Sigmoid colon (tissue), 7 donors: ENCODE measurements around the gene KRTDAP. TPM values are rescaled to one million over a fixed set of nuclear protein-coding genes. Genes with fewer than 3 reads are reported as not detected.
"Not testable (repeated sequence)": the region's sequence is repeated elsewhere in the genome, so short reads cannot be mapped to it uniquely, and the experiment has no call there.

Experiments used
- DNase-seq: peaks from one replicate; pipeline ENCODE4 v3.0.0-alpha.2; 2019
- H3K27ac ChIP-seq, 4 donors: fragments of 200-600 bp; sonication (generic); one replicate each; pipeline ENCODE4 v1.5.1; 2016 to 2019; ENCODE audit warnings: mild to moderate bottlenecking in 1 of 4
- H3K27me3 ChIP-seq, 3 donors: fragments of 200-600 bp; sonication (generic); one replicate each; pipeline ENCODE4 v1.5.1; 2019; ENCODE audit warnings: mild to moderate bottlenecking in 1 of 3
- H3K36me3 ChIP-seq, 4 donors: fragments of 200-600 bp; sonication (generic); one replicate each; pipeline ENCODE4 v1.5.1; 2016 to 2019
- H3K4me1 ChIP-seq, 4 donors: fragments of 200-600 bp; sonication (generic); one replicate each; pipeline ENCODE4 v1.5.1; 2017 to 2019
- H3K4me3 ChIP-seq, 4 donors: fragments of 200-600 bp; sonication (generic); one replicate each; pipeline ENCODE4 v1.5.1; 2017 to 2019; ENCODE audit warnings: mild to moderate bottlenecking in 2 of 4, moderate library complexity in 1 of 4
- H3K9me3 ChIP-seq, 4 donors: fragments of 200-600 bp in 3 of 4; sonication (generic) in 3 of 4; one replicate each; pipeline versions ENCODE4 v1.5.1 to v1.6.1; 2013 to 2019
- EP300 ChIP-seq, 4 donors: sonication (generic); formaldehyde crosslinking; IDR thresholded peaks; one replicate each; pipeline ENCODE4 v1.6.1; 2017; ENCODE audit warnings: antibody characterized with exemption in 4 of 4
- POLR2A ChIP-seq, 2 donors: fragments of 450-650 bp; IDR thresholded peaks; one replicate each; pipeline ENCODE4 v1.6.1; 2016; ENCODE audit warnings: antibody characterized with exemption in 2 of 2, mild to moderate bottlenecking in 2 of 2, moderate library complexity in 2 of 2
- POLR2AphosphoS5 ChIP-seq, 4 donors: sonication (generic); formaldehyde crosslinking; IDR thresholded peaks; one replicate each; pipeline ENCODE4 v1.6.1; 2017; ENCODE audit warnings: antibody characterized with exemption in 4 of 4
- whole genome bisulfite sequencing, 2 donors: extraction: QIAGEN DNeasy Blood & Tissue Kit; methylation state at CpG; one replicate each; pipeline ENCODE4 v1.1.7; 2013; 5-methylcytosine and 5-hydroxymethylcytosine counted together
- intact Hi-C: fragments of 100-400 bp; cut with DNase I; formaldehyde crosslinking; loops from one replicate; pipeline ENCODE4 v1.15.1; 2023
- polyA plus RNA-seq, 3 donors: library from polyadenylated mRNA; stranded (reverse); fragments of 200-250 nt; gene quantifications; one replicate each; pipeline ENCODE4 v1.2.3, GENCODE V29; 2013
- total RNA-seq, 4 donors: library from RNA; depleted of rRNA; stranded (reverse); fragments of >200 nt; gene quantifications; one replicate each; pipeline ENCODE4 v1.1.0, GENCODE V29; 2016
- TF ChIP-seq, protein P1 (sequence below), 4 experiments: fragments of 450-650 bp in 3 of 4; fragments of 200-600 bp in 1 of 4; IDR thresholded peaks; one replicate each; pipeline ENCODE4 v1.5.1; 2016 to 2019; ENCODE audit warnings: antibody characterized with exemption in 4 of 4, mild to moderate bottlenecking in 3 of 4, moderate library complexity in 2 of 4
- donor health status: healthy with polysubstance abuse.
- donor health status: Bipolar disorder and iron deficiency.
- donor health status: healthy.

The KRTDAP gene
- total and polyA plus RNA-seq, 7 donors, result not detected

GRCh38 chr19:35474104-35474503 is 16.2 kb downstream of the KRTDAP start:
- Histone ChIP-seq H3K27me3 (no peaks in the 10 kb centered on the region), H3K27ac (no peak overlapping the region), H3K9me3 (no peaks in the 10 kb centered on the region), H3K4me1 (no peaks in the 10 kb centered on the region), H3K36me3 (no peaks in the 10 kb centered on the region), H3K4me3 (no peak overlapping the region)
- intact Hi-C loops, result no loop called here
- no peak for TF ChIP-seq EP300 (IDR thresholded peaks at IDR 0.05)
- TF ChIP-seq, protein P1, sequence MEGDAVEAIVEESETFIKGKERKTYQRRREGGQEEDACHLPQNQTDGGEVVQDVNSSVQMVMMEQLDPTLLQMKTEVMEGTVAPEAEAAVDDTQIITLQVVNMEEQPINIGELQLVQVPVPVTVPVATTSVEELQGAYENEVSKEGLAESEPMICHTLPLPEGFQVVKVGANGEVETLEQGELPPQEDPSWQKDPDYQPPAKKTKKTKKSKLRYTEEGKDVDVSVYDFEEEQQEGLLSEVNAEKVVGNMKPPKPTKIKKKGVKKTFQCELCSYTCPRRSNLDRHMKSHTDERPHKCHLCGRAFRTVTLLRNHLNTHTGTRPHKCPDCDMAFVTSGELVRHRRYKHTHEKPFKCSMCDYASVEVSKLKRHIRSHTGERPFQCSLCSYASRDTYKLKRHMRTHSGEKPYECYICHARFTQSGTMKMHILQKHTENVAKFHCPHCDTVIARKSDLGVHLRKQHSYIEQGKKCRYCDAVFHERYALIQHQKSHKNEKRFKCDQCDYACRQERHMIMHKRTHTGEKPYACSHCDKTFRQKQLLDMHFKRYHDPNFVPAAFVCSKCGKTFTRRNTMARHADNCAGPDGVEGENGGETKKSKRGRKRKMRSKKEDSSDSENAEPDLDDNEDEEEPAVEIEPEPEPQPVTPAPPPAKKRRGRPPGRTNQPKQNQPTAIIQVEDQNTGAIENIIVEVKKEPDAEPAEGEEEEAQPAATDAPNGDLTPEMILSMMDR (IDR thresholded peaks at IDR 0.05), result no peak
- no peak for TF ChIP-seq POLR2A (IDR thresholded peaks at IDR 0.05)
- no peak for TF ChIP-seq POLR2AphosphoS5 (IDR thresholded peaks at IDR 0.05)
- 96 to 98% methylated on average over 14 of the region's 14 CpGs for WGBS, 2 donors
- no peak for DNase-seq

DNA sequence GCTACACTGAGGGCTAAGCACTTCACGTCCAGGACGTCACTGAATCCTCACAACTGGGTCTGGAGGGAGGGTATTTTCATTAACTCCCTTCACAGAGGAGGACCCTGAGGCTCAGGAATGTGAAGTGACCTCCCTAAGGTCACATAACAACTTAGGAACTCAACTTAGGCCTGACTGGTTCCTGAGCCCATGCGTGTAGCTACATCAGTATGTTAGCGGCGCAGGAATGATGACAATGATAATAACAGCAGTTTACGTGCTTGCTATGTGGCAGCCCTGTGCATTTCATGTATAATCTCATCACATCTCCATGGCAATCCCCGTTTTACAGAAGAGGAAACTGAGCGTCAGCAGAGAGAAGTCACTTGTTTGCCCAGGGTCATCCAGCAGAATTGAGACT is 18.3 kb downstream of the KRTDAP start:
- DNase-seq, result no peak
- no peaks in the 10 kb centered on the region for H3K36me3 ChIP-seq
- intact Hi-C loops, result no loop called here
- 86 to 88% methylated on average over 8 of the region's 8 CpGs for WGBS, 2 donors
- H3K9me3 ChIP-seq, result no peaks in the 10 kb centered on the region
- H3K27me3 ChIP-seq, result peaks cover 0 to 3% (median 0%) of the 10 kb centered on the region in 3 donors
- no peak overlapping the region for H3K27ac ChIP-seq
- H3K4me3 ChIP-seq, result no peak overlapping the region
- H3K4me1 ChIP-seq, result no peaks in the 10 kb centered on the region
- no peak for TF ChIP-seq POLR2AphosphoS5 (IDR thresholded peaks at IDR 0.05)
- no peak for TF ChIP-seq EP300 (IDR thresholded peaks at IDR 0.05)
- TF ChIP-seq POLR2A (IDR thresholded peaks at IDR 0.05), result no peak
- TF ChIP-seq, protein P1 (IDR thresholded peaks at IDR 0.05), result no peak

GRCh38 chr19:35471075-35471474 is 19.2 kb downstream of the KRTDAP start:
- WGBS, 2 donors, result 88 to 94% methylated on average over 4 of the region's 4 CpGs
- DNase-seq, H3K27me3 ChIP-seq, H3K27ac ChIP-seq, H3K36me3 ChIP-seq, intact Hi-C loops, H3K9me3 ChIP-seq, H3K4me3 ChIP-seq, H3K4me1 ChIP-seq: not testable (repeated sequence)

DNA sequence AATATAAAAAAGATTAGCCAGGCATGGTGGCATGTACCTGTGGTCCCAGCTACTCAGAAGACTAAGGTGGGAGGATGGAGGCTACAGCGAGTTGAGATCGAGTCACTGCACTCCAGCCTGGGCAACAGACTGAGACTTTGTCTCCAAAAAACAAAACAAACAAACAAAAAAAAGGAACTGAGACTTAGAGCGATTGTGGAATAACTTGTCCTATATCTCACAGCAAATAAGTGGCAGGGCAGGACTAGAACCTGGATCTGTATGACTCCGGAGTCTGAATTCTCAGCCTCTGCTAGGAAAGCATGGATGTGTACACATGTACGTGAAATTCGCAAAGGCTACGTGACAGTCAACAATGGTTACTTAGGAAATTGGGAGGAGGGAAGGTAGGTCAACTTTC is 20.1 kb downstream of the KRTDAP start:
- Histone ChIP-seq H3K4me1 (no peaks in the 10 kb centered on the region), H3K36me3 (no peaks in the 10 kb centered on the region), H3K9me3 (no peaks in the 10 kb centered on the region), H3K27ac (no peak overlapping the region), H3K4me3 (no peak overlapping the region), H3K27me3 (peaks cover 0 to 3% (median 0%) of the 10 kb centered on the region in 3 donors)
- DNase-seq, result no peak
- TF ChIP-seq POLR2AphosphoS5 (IDR thresholded peaks at IDR 0.05) (no peak), EP300 (IDR thresholded peaks at IDR 0.05) (no peak), POLR2A (IDR thresholded peaks at IDR 0.05) (no peak)
- TF ChIP-seq, protein P1 (IDR thresholded peaks at IDR 0.05), result no peak
- intact Hi-C loops, result no loop called here
- 84 to 91% methylated on average over 7 of the region's 7 CpGs for WGBS, 2 donors

DNA sequence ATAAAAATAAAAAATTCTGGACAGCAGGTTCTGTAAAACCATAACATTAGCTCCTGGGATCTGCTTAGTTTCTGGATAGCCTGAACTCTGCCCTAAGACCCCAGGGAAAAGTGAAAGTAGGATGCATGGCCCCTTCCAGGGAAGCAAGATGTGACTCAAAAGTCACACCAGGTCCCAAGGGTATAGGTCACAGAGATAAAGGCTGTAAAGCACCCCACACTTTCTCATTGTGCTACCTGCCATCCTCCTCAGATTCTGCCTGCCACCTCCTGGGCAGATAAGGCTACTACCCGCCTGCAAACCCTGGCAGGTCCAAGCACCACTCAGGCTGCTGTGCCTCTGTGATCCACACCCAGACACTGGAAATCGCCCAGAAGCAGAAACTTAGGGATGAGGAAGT is 21.6 kb downstream of the KRTDAP start:
- Histone ChIP-seq H3K36me3 (no peaks in the 10 kb centered on the region), H3K9me3 (no peaks in the 10 kb centered on the region), H3K4me1 (no peaks in the 10 kb centered on the region), H3K4me3 (no peak overlapping the region), H3K27ac (no peak overlapping the region), H3K27me3 (peaks cover 0 to 3% (median 0%) of the 10 kb centered on the region in 3 donors)
- TF ChIP-seq, protein P1 (IDR thresholded peaks at IDR 0.05), result peak in 2 of 4 experiments; percentile 27 to 38
- TF ChIP-seq EP300 (IDR thresholded peaks at IDR 0.05), result no peak
- 7 to 30% methylated on average over 2 of the region's 2 CpGs for WGBS, 2 donors
- intact Hi-C loops, result loop anchor here (10.0 kb wide), 1 partner anchor 114 kb away; the partner anchor contains the start of gene FFAR3
- no peak for DNase-seq
